GM08714 (cell line): ENCODE results near the gene MRPL32.
A peak's percentile ranks its signal among the peaks of the same experiment; 100 is the strongest.
"Not testable (repeated sequence)": the region's sequence is repeated elsewhere in the genome, so short reads cannot be mapped to it uniquely, and the experiment has no call there.

Experiments used
- H3K4me3 ChIP-seq: fragments of 200-500 bp; sonication (Bioruptor generic); 2 replicates; pipeline ENCODE4 v1.5.1; 2014; ENCODE audit warnings: mild to moderate bottlenecking, low read length, inconsistent platforms
- ZNF274 ChIP-seq: IDR thresholded peaks from 2 replicates; pipeline ENCODE4 v1.6.1; 2012; ENCODE audit warnings: mild to moderate bottlenecking, low read depth, low read length

MRPL32 gene

DNA sequence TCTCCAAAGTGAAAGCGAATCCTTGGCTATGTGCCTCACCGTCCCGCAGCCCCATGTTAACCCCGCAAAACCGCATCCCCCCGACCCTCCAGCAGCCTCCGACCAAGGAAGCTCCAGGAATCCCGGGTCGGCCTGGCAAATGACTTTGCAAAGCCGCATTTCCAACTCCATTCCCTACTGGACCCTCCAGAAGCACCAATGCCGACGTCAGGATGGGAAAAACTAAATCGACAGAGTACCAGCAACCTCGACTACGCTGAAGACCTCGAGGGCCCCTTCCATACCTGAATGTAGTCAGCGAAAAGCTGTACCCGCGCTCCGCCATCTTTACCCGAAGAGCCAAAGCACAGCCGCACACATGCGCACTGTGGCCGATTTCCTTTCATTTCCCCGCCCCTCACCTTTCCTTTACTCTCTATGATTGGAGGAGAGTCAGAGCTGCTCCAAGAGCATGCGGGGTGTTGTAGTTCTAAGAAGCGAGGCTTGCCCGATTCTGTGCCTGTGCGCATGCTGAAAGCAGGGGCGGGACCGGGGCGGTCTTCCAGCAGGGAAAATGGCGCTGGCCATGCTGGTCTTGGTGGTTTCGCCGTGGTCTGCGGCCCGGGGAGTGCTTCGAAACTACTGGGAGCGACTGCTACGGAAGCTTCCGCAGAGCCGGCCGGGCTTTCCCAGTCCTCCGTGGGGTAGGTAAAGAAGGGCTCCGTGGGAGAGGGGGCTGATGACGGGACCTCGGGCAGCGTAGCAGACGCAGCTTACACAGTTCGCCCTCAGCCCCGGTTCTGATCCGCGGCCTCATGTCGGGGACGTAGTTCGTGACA lies at the start of gene MRPL32, which contains the start of gene PSMA2:
Gene MRPL32 (plus strand): TSS at position 543 of the 818 bp plus-strand sequence. CDS start 11 bp downstream, at position 554.
Gene PSMA2 (minus strand): TSS at position 341 of the 818 bp plus-strand sequence. CDS start 16 bp downstream, at position 325.
- peak within 1 kb of the TSS; percentile 95 for H3K4me3 ChIP-seq

GRCh38 chr7:42883950-42884349 lies 48.2 kb upstream of the MRPL32 start:
- no peak overlapping the region for H3K4me3 ChIP-seq

More for the DNA sequence above, at the start of gene MRPL32, which contains the start of gene PSMA2:
- no peak for TF ChIP-seq ZNF274

DNA sequence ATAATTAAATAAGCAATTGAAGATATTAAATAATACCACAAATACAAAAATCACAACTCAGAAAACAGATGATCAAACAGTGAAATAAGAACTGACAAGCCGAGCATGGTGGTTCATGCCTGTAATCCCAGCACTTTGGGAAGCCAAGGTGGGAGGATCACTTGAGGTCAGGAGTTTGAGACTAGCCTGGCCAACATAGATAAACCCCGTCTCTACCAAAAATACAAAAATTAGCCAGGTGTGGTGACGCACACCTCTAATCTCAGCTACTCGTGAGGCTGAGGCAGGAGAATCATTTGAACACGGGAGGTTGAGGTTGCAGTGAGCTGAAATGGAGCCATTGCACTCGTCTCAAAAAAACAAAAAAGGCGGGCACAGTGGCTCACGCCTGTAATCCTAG lies 47.0 kb upstream of the MRPL32 start:
- not testable (repeated sequence) for H3K4me3 ChIP-seq

More at GRCh38 chr7:42883950-42884349, 48.2 kb upstream of the MRPL32 start:
- no peak for TF ChIP-seq ZNF274

- H3K4me3 ChIP-seq, result no peak overlapping the region
- TF ChIP-seq ZNF274, result no peak
These were observed 46.0 kb upstream of the MRPL32 start for GRCh38 chr7:42886129-42886528.

DNA sequence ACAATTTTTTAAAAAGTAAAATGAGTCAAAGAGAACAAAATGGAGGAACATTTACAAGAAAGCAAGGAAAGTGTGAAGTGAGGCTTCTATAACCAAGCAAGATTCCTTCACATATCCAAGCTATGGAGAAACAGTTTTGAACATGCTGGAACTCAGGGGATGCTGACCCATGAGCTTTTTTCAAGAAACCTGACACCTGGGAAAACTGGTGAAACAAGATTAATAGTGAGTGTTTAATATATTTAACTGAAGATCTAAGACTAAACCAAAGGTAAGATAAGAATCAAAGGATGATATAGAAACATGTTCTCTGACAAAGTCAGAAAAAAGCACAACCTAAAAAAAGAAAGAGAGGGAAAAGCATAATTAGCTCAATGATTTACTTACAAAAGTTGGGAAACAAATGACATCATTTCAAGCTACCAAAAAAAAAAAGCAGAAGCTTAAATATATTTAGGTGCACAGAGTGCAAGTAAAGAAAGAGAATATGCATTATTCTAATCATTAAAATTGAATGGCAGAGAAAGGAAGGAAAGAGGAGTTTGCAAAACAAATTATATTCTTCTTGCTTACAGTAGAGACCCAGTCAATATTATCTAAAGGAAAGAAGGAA lies 45.2 kb upstream of the MRPL32 start:
- H3K4me3 ChIP-seq, result no peak overlapping the region
- no peak for TF ChIP-seq ZNF274

DNA sequence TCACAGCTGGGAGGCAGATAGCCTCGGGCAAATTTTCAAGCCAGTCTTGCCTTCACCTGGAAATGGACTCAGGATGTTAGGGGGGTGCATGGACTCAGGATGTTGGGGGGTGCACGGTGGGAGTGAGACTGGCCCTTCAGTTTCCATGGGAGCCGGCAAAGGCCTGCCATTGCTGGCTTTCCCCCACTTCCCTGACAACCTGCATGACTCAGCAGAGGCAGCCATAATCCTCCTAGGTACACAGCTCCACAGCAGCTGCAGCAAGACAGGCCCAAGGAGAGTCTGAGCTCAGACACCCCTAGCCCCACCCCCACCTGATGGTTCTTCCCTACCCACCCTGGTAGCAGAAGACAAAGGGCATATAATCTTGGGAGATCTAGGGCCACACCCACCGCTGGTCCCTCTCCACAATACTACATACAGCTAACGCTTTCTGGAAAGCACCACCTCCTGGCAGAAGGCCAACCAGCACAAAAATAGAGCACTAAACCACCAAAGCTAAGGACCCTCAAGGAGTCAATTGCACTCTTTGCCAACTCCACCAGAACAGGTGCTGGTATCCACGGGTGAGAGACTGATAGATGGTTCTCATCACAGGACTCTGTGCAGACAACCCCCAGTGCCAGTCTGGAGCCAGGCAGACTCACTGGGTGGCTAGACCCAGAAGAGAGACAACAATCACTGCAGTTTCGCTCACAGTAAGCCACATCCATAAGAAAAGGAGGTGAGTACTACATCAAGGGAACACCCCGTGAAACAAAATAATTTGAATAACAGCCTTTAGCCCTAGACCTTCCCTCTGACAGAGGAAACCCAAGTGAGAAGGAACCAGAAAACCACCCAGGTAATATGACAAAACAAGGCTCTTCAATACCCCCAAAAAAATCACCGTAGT lies 38.6 kb upstream of the MRPL32 start:
- no peak overlapping the region for H3K4me3 ChIP-seq
- no peak for TF ChIP-seq ZNF274

DNA sequence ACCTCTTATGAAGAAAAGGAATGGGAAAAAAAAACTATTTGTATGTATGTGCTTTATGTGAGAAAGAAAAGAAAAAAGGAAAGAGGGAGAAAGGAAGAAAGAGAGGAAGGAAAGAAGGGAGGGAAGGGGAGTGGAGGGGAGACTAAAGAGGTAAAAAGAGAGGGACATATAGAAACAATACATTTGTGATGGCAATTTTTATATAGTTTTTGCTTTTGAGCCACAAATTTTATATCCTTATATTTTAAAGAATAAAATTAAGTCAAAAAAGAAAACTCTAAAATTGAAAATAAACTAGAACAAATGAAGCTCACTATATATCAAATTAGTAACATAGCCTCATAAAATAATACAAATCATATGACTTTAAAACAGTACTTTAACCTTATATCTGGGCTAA lies 31.3 kb upstream of the MRPL32 start:
- no peak for TF ChIP-seq ZNF274

DNA sequence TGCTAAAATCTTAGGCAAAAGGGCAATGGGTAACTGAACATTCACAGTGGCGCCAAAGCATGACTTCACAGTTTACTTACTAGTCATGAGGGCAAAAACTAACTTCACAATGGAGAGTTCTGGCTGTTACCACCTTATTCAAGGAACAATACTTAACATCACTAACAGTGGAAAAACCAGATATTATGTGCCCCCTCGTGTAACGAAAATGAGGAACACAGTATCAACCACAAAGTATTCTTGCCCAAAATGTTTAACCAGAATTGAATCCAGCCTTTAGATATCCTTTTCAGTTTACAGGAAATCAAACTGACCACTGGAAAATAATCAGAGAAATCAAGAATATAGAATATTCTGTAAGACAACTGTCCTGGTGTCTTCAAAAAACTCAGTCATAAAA lies 29.8 kb upstream of the MRPL32 start:
- no peak overlapping the region for H3K4me3 ChIP-seq
- no peak for TF ChIP-seq ZNF274

More for the DNA sequence above, 31.3 kb upstream of the MRPL32 start:
- H3K4me3 ChIP-seq, result no peak overlapping the region

DNA sequence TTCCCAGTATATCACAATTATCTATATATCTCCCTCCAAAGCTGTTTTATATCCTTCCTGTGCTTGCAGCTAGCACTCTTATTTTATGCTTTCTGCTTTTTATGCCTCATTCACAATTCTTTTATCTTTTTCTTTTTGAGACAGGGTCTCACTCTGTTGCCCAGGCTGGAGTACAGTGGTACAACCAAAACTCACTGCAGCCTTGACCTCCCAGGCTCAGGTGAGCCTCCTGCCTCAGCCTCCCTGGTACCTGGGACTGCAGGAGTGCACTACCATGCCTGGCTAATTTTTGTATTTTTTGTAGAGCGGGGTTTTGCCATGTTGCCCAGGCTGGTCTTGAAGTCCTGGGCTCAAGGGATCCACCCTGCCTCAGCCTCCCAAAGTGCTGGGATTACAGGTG lies 26.0 kb upstream of the MRPL32 start:
- no peak for TF ChIP-seq ZNF274
- no peak overlapping the region for H3K4me3 ChIP-seq

DNA sequence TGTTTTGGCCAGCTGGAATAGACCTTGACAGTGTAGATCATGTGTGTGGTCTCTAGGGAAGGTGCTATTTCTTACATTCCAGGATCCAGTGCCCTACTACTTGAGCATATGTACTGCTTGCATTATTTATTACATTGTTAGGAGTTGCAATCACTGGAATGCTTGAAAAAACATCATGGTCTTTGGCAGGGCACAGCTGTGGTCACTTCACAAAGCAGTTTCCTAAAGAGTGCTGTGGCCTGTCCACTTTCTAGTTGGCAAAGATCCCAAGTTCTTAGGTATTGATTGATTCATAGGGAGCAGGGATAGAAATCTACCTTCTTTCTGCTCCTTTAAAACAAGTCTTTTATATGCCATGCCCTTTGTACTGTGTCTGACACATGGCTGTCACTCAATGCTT lies 24.9 kb upstream of the MRPL32 start:
- TF ChIP-seq ZNF274, result no peak
- H3K4me3 ChIP-seq, result no peak overlapping the region

DNA sequence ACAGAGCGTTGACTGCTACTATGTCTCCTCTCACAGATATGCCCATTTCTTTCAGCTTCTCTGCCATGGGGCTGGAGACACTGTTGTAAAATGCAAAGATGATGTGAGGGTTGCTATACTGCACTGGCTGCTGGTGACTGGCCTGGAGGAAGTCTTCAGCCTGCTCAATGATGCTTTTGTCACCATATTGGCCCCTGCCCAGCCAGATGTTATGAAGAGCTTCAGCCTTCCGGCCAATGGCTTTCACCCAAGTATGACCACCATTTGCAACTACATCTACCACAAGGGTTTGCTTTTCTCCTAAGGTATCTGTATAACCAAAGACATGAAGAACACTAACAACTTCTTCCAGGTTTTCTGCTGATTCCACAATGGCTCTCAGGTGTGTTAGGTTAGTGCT lies 21.9 kb upstream of the MRPL32 start:
- TF ChIP-seq ZNF274, result no peak
- peak overlapping the region; percentile 98; the same call in 1 of the 2 replicates for H3K4me3 ChIP-seq

GRCh38 chr7:42911454-42912447 lies 20.4 kb upstream of the MRPL32 start, which contains the start of gene C7orf25:
C7orf25 (minus strand) TSS chr7:42912070; CDS start chr7:42910900, 1,170 bp downstream.
- H3K4me3 ChIP-seq, result peak within 1 kb of the TSS; percentile 98
- TF ChIP-seq ZNF274, result no peak

GRCh38 chr7:42913591-42913990 lies 18.6 kb upstream of the MRPL32 start:
- H3K4me3 ChIP-seq, result no peak overlapping the region
- no peak for TF ChIP-seq ZNF274
